OCI-LY7 (cell line): ENCODE results near the gene CIB4. TPM values are rescaled to one million over a fixed set of nuclear protein-coding genes. Genes with fewer than 3 reads are reported as not detected.

Source experiments
- BruUV-seq: library from RNA; stranded (reverse); fragments of 400-500 nt; replicated peaks from 2 replicates; lab custom pipeline; 2021; lab: Mats Ljungman, UMichigan
- CTCF ChIA-PET: fragments of 300-600 bp; sonication (Branson Sonifier 250); formaldehyde crosslinking; loops from one replicate; lab custom pipeline; 2022; ENCODE audit warnings: antibody characterized with exemption; ENCODE audit not compliant: unreplicated experiment; lab: Charles Lee
- POLR2A ChIA-PET: fragments of 300-600 bp; sonication (Branson Sonifier 250); formaldehyde crosslinking; loops from one replicate; lab custom pipeline; 2022; ENCODE audit warnings: antibody characterized with exemption; lab: Charles Lee
- DNase-seq: peaks from one replicate; pipeline ENCODE4 v3.0.0-alpha.2; 2015; ENCODE audit warnings: low spot score
- H2AFZ ChIP-seq: fragments of 200-600 bp; sonication (generic), shearing (Covaris generic); 2 replicates; pipeline ENCODE4 v1.6.1; 2014; ENCODE audit warnings: mild to moderate bottlenecking, antibody characterized with exemption, low read length, moderate library complexity
- H3K27ac ChIP-seq: fragments of 200-600 bp; sonication (generic); 2 replicates; pipeline ENCODE4 v1.5.1; 2014; ENCODE audit warnings: mixed run types, low read depth, mild to moderate bottlenecking, moderate library complexity, low read length, inconsistent platforms; ENCODE audit not compliant: poor library complexity, severe bottlenecking
- H3K36me3 ChIP-seq: fragments of 200-600 bp; sonication (generic); 2 replicates; pipeline ENCODE4 v1.6.1; 2014; ENCODE audit warnings: mild to moderate bottlenecking, antibody characterized with exemption, low read length, moderate library complexity, mixed read lengths; ENCODE audit not compliant: insufficient read depth
- H3K4me1 ChIP-seq: fragments of 200-600 bp; sonication (generic); 2 replicates; pipeline ENCODE4 v1.5.1; 2014; ENCODE audit warnings: mild to moderate bottlenecking, low read length; ENCODE audit not compliant: insufficient read depth, poor library complexity, severe bottlenecking
- H3K4me2 ChIP-seq: fragments of 200-600 bp; sonication (generic); 2 replicates; pipeline ENCODE4 v1.6.1; 2014; ENCODE audit warnings: mild to moderate bottlenecking, low read length
- H3K4me3 ChIP-seq: fragments of 200-600 bp; sonication (generic); 2 replicates; pipeline ENCODE4 v1.5.1; 2014; ENCODE audit warnings: mild to moderate bottlenecking, low read depth, low read length; ENCODE audit not compliant: poor library complexity, severe bottlenecking
- H3K79me2 ChIP-seq: fragments of 200-600 bp; sonication (generic); 2 replicates; pipeline ENCODE4 v1.6.1; 2016; ENCODE audit warnings: low read depth, mild to moderate bottlenecking, low read length, moderate library complexity, mixed read lengths; ENCODE audit not compliant: insufficient read depth
- H3K9me2 ChIP-seq: fragments of 200-600 bp; sonication (generic); 2 replicates; pipeline ENCODE4 v1.6.1; 2016; ENCODE audit warnings: mild to moderate bottlenecking, low read length, mixed read lengths; ENCODE audit not compliant: insufficient read depth
- H3K9me3 ChIP-seq: fragments of 200-600 bp; sonication (generic); 2 replicates; pipeline ENCODE4 v1.6.1; 2014; ENCODE audit warnings: mild to moderate bottlenecking, mixed run types, low read length, mixed read lengths
- H4K20me1 ChIP-seq: fragments of 200-600 bp; sonication (generic); 2 replicates; pipeline ENCODE4 v1.6.1; 2014; ENCODE audit warnings: mild to moderate bottlenecking, antibody characterized with exemption, low read length, moderate library complexity, mixed read lengths; ENCODE audit not compliant: insufficient read depth
- CTCF ChIP-seq: fragments of 200-600 bp; sonication (generic); conservative IDR thresholded peaks from 2 replicates; pipeline ENCODE4 v1.5.1; 2014; ENCODE audit warnings: mild to moderate bottlenecking, antibody characterized with exemption, low read length, moderate library complexity, mixed read lengths
- EZH2phosphoT487 ChIP-seq: fragments of 200-600 bp; sonication (generic); IDR thresholded peaks from 2 replicates; pipeline ENCODE4 v1.6.1; 2018; ENCODE audit warnings: low read depth, borderline replicate concordance, mild to moderate bottlenecking, mixed run types, antibody characterized with exemption, low read length, moderate library complexity, mixed read lengths
- intact Hi-C: fragments of 100-400 bp; cut with micrococcal nuclease; formaldehyde crosslinking; loops from one replicate; pipeline ENCODE4 v1.10.0; 2022; ENCODE audit not compliant: unreplicated experiment
- total RNA-seq, 2 experiments: library from RNA; depleted of rRNA in 1 of 2; stranded (reverse); fragments of >200 nt in 1 of 2; shearing (Covaris generic) in 1 of 2; gene quantifications; 2 replicates each; pipeline ENCODE4 v1.2.3, GENCODE V29; 2014 to 2022

CIB4 gene
- total RNA-seq, 2 experiments from 2014 or later = not detected

GRCh38 chr2:26574900-26575560, 66.1 kb downstream of the CIB4 start:
- Histone ChIP-seq H4K20me1 (no peaks in the 10 kb centered on the region), H3K4me1 (no peaks in the 10 kb centered on the region), H3K9me3 (no peaks in the 10 kb centered on the region), H3K4me3 (no peak overlapping the region), H3K79me2 (no peaks in the 10 kb centered on the region), H3K9me2 (no peaks in the 10 kb centered on the region), H3K36me3 (no peaks in the 10 kb centered on the region), H2AFZ (no peak overlapping the region), H3K27ac (no peak overlapping the region), H3K4me2 (no peak overlapping the region)
- DNase-seq = no peak
- TF ChIP-seq EZH2phosphoT487 = no peak
- no peak for TF ChIP-seq CTCF
- POLR2A ChIA-PET = no interaction called here
- no TSS peak for BruUV-seq
- intact Hi-C loops = loop anchor here (5.0 kb wide), 1 partner anchor 73 kb away; no protein-coding TSS in a partner anchor
- CTCF ChIA-PET = no interaction called here

- POLR2A ChIA-PET = no interaction called here
- CTCF ChIA-PET = no interaction called here
- Histone ChIP-seq H3K4me3 (no peak overlapping the region), H2AFZ (no peak overlapping the region), H3K36me3 (no peaks in the 10 kb centered on the region), H3K4me1 (no peaks in the 10 kb centered on the region), H3K4me2 (no peak overlapping the region), H3K27ac (no peak overlapping the region), H4K20me1 (no peaks in the 10 kb centered on the region), H3K9me2 (no peaks in the 10 kb centered on the region), H3K79me2 (no peaks in the 10 kb centered on the region), H3K9me3 (no peaks in the 10 kb centered on the region)
- BruUV-seq = no TSS peak
- TF ChIP-seq EZH2phosphoT487 = no peak
- TF ChIP-seq CTCF = no peak
- intact Hi-C loops = no loop called here
- no peak for DNase-seq
Measured at GRCh38 chr2:26574066-26574899, 66.9 kb downstream of the CIB4 start.
